ENCODE results near the gene SEC16A. TPM values are rescaled to one million over a fixed set of nuclear protein-coding genes. Genes with fewer than 3 reads are reported as not detected.

The SEC16A gene
- total RNA-seq, 1 donor from 2014 or later = 89.9 TPM

GRCh38 chr9:136401173-136401922 lies 81.5 kb downstream of the SEC16A start:
- TF ChIP-seq CTCF (IDR thresholded peaks at IDR 0.05; ENCODE audit: unreplicated experiment) = no peak
- H3K4me3 Mint-ChIP-seq = peak overlapping the region; percentile 36
- H3K4me1 Mint-ChIP-seq = peaks cover 14% of the 10 kb centered on the region
- H3K27me3 Mint-ChIP-seq (ENCODE audit: low read depth) = no peaks in the 10 kb centered on the region
- H3K36me3 Mint-ChIP-seq = peaks cover 19% of the 10 kb centered on the region
- DNase-seq (ENCODE audit: low spot score in 2 of 2, unreplicated experiment in 2 of 2) = no peak
- H3K9me3 Mint-ChIP-seq = no peaks in the 10 kb centered on the region
- no peak overlapping the region for H3K27ac Mint-ChIP-seq

- TF ChIP-seq CTCF (IDR thresholded peaks at IDR 0.05; ENCODE audit: unreplicated experiment) = peak; percentile 81
- H3K4me3 Mint-ChIP-seq = peak within 1 kb of the TSS; percentile 86
- H3K9me3 Mint-ChIP-seq = no peaks in the 10 kb centered on the region
- DNase-seq (ENCODE audit: low spot score in 2 of 2, unreplicated experiment in 2 of 2) = peak; percentile 81 to 92
- H3K36me3 Mint-ChIP-seq = peaks cover 13% of the 10 kb centered on the region
- peak within 1 kb of the TSS; percentile 89 for H3K27ac Mint-ChIP-seq
- peaks cover 14% of the 10 kb centered on the region for H3K4me1 Mint-ChIP-seq
- H3K27me3 Mint-ChIP-seq (ENCODE audit: low read depth) = no peaks in the 10 kb centered on the region
Measured at GRCh38 chr9:136400038-136400834, 82.6 kb downstream of the SEC16A start, which contains the start of gene SNAPC4. SNAPC4 (minus strand) TSS chr9:136400170; CDS start chr9:136398428, 1,742 bp downstream.

- H3K27me3 Mint-ChIP-seq (ENCODE audit: low read depth) = no peaks in the 10 kb centered on the region
- peak overlapping the region; percentile 86 for H3K4me3 Mint-ChIP-seq
- no peaks in the 10 kb centered on the region for H3K9me3 Mint-ChIP-seq
- peaks cover 14% of the 10 kb centered on the region for H3K4me1 Mint-ChIP-seq
- no peak for TF ChIP-seq CTCF (IDR thresholded peaks at IDR 0.05; ENCODE audit: unreplicated experiment)
- peak overlapping the region; percentile 89 for H3K27ac Mint-ChIP-seq
- peak; percentile 20 to 62 for DNase-seq (ENCODE audit: low spot score in 2 of 2, unreplicated experiment in 2 of 2)
- H3K36me3 Mint-ChIP-seq = peaks cover 7% of the 10 kb centered on the region
Measured at GRCh38 chr9:136399176-136400037, 83.4 kb downstream of the SEC16A start.

- peak overlapping the region; percentile 86 for H3K4me3 Mint-ChIP-seq
- no peak for TF ChIP-seq CTCF (IDR thresholded peaks at IDR 0.05; ENCODE audit: unreplicated experiment)
- H3K4me1 Mint-ChIP-seq = peaks cover 14% of the 10 kb centered on the region
- no peaks in the 10 kb centered on the region for H3K9me3 Mint-ChIP-seq
- peaks cover 6% of the 10 kb centered on the region for H3K36me3 Mint-ChIP-seq
- no peak overlapping the region for H3K27ac Mint-ChIP-seq
- no peak for DNase-seq (ENCODE audit: low spot score in 2 of 2, unreplicated experiment in 2 of 2)
- H3K27me3 Mint-ChIP-seq (ENCODE audit: low read depth) = no peaks in the 10 kb centered on the region
Measured at GRCh38 chr9:136398286-136398685, 84.6 kb downstream of the SEC16A start.

GRCh38 chr9:136397643-136398042 lies 85.2 kb downstream of the SEC16A start:
- Mint-ChIP-seq H3K9me3 (no peaks in the 10 kb centered on the region), H3K4me1 (peaks cover 14% of the 10 kb centered on the region), H3K4me3 (no peak overlapping the region), H3K27me3 (ENCODE audit: low read depth) (no peaks in the 10 kb centered on the region), H3K27ac (no peak overlapping the region), H3K36me3 (peaks cover 6% of the 10 kb centered on the region)
- TF ChIP-seq CTCF (IDR thresholded peaks at IDR 0.05; ENCODE audit: unreplicated experiment) = no peak
- DNase-seq (ENCODE audit: low spot score in 2 of 2, unreplicated experiment in 2 of 2) = no peak

Measured in mesothelial cell of epicardium (in vitro differentiated cells).